Measurements from ENCODE around the gene GALNS. TPM values are rescaled to one million over a fixed set of nuclear protein-coding genes. Genes with fewer than 3 reads are reported as not detected.
A peak's percentile ranks its signal among the peaks of the same experiment; 100 is the strongest.
"Not testable (repeated sequence)": the region's sequence is repeated elsewhere in the genome, so short reads cannot be mapped to it uniquely, and the experiment has no call there.

The GALNS gene
- total RNA-seq, 3 donors from 2014 or later, result 16.2 to 29.5 (median 17.9) TPM

DNA sequence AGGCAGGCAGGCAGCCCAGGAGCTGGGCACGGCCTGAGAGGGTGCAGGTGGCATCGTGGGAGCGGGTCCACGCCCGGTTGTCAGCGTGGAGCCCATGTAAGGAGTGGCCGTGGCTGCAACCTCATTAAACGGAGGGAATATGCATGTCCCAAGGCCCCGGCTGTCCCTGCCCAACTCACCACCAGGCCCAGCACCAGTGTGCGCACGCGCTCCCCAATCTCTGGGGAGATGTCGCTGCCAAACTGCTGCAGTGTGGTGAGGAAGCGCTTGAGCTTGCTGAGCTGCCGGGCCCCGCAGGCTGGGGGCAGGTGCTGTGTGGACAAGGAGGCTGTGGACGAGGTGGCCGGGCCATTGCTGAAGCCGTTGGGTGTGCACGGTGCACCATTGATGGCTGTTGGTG is 35.3 kb upstream of the GALNS start:
- H3K36me3 ChIP-seq, result no peaks in the 10 kb centered on the region
- TF ChIP-seq, protein P1, sequence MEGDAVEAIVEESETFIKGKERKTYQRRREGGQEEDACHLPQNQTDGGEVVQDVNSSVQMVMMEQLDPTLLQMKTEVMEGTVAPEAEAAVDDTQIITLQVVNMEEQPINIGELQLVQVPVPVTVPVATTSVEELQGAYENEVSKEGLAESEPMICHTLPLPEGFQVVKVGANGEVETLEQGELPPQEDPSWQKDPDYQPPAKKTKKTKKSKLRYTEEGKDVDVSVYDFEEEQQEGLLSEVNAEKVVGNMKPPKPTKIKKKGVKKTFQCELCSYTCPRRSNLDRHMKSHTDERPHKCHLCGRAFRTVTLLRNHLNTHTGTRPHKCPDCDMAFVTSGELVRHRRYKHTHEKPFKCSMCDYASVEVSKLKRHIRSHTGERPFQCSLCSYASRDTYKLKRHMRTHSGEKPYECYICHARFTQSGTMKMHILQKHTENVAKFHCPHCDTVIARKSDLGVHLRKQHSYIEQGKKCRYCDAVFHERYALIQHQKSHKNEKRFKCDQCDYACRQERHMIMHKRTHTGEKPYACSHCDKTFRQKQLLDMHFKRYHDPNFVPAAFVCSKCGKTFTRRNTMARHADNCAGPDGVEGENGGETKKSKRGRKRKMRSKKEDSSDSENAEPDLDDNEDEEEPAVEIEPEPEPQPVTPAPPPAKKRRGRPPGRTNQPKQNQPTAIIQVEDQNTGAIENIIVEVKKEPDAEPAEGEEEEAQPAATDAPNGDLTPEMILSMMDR (IDR thresholded peaks at IDR 0.05), result no peak
- TF ChIP-seq POLR2AphosphoS5 (IDR thresholded peaks at IDR 0.05), result no peak
- DNase-seq (ENCODE audit: low spot score in 2 of 2), result no peak
- H3K4me1 ChIP-seq, result no peaks in the 10 kb centered on the region
- H3K27me3 ChIP-seq, result no peaks in the 10 kb centered on the region
- no peak overlapping the region for H3K27ac ChIP-seq
- no peak overlapping the region for H3K4me3 ChIP-seq
- H3K9me3 ChIP-seq, result no peaks in the 10 kb centered on the region
- intact Hi-C loops (cut with DNase I; ENCODE audit: low total_unique reads), result no loop called here

DNA sequence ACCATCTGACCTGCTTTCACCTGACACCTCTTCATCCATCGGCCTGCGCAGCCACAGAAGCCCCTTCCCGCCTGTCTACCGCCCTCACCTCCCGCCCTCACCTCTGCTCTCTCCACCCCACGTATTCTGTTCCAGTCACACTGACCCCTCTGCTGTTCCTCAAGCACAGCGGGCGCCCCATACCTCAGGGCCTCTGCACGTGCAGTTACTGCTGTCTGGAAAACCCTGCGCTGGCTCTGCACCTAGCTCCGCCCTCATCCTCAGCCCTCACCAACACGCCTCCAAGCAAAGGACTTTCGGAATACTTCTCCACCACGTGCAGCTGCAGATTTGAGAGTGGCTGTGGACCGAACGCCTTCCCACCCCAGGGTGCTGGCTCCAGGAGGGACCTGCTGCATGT is 34.3 kb upstream of the GALNS start:
- H3K36me3 ChIP-seq, result no peaks in the 10 kb centered on the region
- TF ChIP-seq POLR2AphosphoS5 (IDR thresholded peaks at IDR 0.05) (no peak), POLR2A (IDR thresholded peaks at IDR 0.05) (no peak)
- TF ChIP-seq, protein P1 (IDR thresholded peaks at IDR 0.05), result no peak
- no peaks in the 10 kb centered on the region for H3K9me3 ChIP-seq
- intact Hi-C loops (cut with DNase I; ENCODE audit: low total_unique reads), result no loop called here
- no peaks in the 10 kb centered on the region for H3K4me1 ChIP-seq
- no peak overlapping the region for H3K4me3 ChIP-seq
- DNase-seq (ENCODE audit: low spot score in 2 of 2), result no peak
- H3K27ac ChIP-seq, result no peak overlapping the region
- no peaks in the 10 kb centered on the region for H3K27me3 ChIP-seq

DNA sequence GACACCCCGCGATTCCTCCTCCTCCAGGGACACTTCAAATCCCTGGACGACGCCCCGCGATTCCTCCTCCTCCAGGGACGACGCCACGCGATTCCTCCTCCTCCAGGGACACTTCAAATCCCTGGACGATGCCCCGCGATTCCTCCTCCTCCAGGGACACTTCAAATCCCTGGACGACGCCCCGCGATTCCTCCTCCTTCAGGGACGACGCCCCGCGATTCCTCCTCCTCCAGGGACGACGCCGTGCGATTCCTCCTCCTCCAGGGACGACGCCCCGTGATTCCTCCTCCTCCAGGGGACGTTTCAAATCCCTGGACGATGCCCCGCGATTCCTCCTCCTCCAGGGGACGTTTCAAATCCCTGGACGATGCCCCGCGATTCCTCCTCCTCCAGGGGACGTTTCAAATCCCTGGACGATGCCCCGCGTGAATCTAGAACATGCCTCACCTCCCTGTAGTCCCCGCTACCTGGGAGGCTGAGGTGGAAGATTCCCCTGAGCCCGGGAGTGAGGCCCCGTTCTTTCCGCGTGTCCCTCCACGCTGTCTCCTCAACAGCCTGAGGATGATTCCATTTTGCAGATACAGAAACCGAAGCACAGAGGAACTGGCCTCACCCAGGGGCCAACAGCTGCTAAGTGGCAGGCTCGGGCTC is 33.1 kb upstream of the GALNS start:
- intact Hi-C loops (cut with DNase I; ENCODE audit: low total_unique reads); H3K9me3 ChIP-seq; H3K4me3 ChIP-seq; H3K27me3 ChIP-seq; H3K36me3 ChIP-seq; H3K4me1 ChIP-seq; H3K27ac ChIP-seq; DNase-seq (ENCODE audit: low spot score in 2 of 2): not testable (repeated sequence)

DNA sequence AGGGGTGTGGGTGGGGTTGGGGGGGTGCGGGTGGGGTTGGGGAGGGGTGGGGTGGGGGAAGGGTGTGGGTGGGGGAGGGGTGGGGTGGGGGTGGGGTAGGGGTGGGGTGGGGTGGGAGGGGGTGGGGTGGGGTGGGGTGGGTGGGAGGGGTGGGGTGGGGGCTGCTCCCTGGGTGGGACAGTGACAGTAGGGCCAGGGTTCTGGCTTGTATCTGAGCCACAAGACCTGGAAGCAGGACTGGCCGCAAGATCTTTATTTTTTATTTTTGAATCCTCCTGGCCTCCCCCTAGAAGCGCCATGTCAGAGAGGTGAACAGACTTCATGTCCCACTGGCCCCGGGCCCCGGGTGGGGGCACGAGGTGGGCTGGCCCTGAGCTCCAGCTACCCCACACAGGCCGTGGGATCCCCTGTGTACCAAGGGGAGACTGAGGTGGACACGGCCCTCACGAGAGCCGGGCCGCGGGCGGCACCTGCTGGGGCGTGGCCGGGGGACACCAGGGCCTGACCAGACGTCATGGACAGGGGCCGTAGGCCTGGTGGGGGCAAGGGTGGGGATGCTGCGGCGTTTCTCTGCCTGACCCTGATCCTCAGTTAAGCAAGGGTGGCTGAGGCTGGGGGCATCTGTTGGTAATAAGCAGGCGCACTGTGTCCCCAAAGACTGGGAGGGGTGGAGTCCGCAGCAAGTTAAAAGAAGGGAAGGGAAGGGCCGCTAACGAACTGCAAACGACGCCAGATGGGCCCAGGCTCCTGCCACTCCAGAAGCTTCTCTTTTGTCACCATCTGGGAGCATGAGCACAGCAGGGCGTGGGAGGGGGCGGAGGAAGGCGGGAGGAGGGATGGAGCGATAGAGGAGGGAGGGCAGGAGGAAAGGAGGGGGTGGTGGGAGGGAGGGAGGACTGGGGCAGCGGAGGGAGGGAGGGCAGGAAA is 32.0 kb upstream of the GALNS start:
- Histone ChIP-seq H3K4me3 (no peak overlapping the region), H3K36me3 (no peaks in the 10 kb centered on the region), H3K4me1 (no peaks in the 10 kb centered on the region), H3K9me3 (no peaks in the 10 kb centered on the region), H3K27ac (peak overlapping the region in 1 of 2 donors; percentile 77), H3K27me3 (no peaks in the 10 kb centered on the region)
- intact Hi-C loops (cut with DNase I; ENCODE audit: low total_unique reads), result no loop called here
- TF ChIP-seq POLR2AphosphoS5 (IDR thresholded peaks at IDR 0.05) (no peak), POLR2A (IDR thresholded peaks at IDR 0.05) (no peak)
- TF ChIP-seq, protein P1 (IDR thresholded peaks at IDR 0.05), result no peak
- DNase-seq (ENCODE audit: low spot score in 2 of 2), result no peak

DNA sequence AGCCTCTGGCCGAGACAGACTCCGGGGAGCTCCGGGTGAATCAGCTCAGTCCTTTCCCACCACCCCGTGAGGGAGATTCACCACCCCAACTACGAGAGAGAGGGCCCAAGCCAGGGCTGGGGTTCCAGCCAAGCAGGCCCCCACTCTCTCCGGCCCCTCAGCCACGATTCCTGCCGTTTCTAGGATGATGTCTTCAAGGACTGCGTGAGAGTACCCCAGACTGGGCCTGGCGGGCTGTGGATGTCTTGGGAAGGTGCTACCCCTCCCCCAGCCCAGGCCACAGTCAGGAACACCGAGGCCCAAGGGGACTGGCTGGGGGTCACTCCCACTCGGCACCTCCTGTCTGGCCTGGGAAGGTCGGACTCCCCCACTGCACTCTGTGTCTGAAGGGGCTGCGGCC is 31.3 kb upstream of the GALNS start:
- Histone ChIP-seq H3K9me3 (no peaks in the 10 kb centered on the region), H3K36me3 (no peaks in the 10 kb centered on the region), H3K27ac (peak overlapping the region in 1 of 2 donors; percentile 84), H3K27me3 (no peaks in the 10 kb centered on the region), H3K4me3 (no peak overlapping the region), H3K4me1 (no peaks in the 10 kb centered on the region)
- DNase-seq (ENCODE audit: low spot score in 2 of 2), result no peak
- intact Hi-C loops (cut with DNase I; ENCODE audit: low total_unique reads), result no loop called here
- TF ChIP-seq POLR2A (IDR thresholded peaks at IDR 0.05) (no peak), POLR2AphosphoS5 (IDR thresholded peaks at IDR 0.05) (no peak)
- TF ChIP-seq, protein P1 (IDR thresholded peaks at IDR 0.05), result no peak
